Measurements from ENCODE around the gene TBXAS1.

DNA sequence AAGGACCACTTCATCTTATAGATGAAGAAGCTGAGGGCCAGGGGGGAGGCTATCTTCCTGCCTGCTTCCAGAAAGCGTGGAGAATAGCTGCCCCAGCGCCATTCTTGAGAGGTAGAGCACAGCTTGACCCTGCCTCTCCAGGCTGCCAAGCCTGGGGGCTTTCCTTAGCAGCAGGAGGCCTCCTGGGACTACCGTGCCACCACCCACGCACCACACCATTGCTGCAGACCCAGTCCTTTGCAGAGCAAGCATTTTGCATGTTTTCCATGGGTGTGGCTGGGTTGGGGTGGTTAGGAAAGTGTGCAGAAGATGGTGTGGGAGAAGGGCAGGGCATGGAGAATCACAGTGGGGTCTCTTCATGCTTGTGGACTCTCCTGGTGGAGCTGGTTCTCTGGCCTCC, 64.9 kb downstream of the TBXAS1 start:
- TF ChIP-seq CTCF (conservative IDR thresholded peaks at IDR 0.05; ENCODE audit: low read depth in 2 of 2) (no peak), POLR2AphosphoS5 (IDR thresholded peaks at IDR 0.05; ENCODE audit: low read depth) (no peak), EZH2 (IDR thresholded peaks at IDR 0.05; ENCODE audit: low read depth, unreplicated experiment) (no peak)
- TF ChIP-seq, protein P1, sequence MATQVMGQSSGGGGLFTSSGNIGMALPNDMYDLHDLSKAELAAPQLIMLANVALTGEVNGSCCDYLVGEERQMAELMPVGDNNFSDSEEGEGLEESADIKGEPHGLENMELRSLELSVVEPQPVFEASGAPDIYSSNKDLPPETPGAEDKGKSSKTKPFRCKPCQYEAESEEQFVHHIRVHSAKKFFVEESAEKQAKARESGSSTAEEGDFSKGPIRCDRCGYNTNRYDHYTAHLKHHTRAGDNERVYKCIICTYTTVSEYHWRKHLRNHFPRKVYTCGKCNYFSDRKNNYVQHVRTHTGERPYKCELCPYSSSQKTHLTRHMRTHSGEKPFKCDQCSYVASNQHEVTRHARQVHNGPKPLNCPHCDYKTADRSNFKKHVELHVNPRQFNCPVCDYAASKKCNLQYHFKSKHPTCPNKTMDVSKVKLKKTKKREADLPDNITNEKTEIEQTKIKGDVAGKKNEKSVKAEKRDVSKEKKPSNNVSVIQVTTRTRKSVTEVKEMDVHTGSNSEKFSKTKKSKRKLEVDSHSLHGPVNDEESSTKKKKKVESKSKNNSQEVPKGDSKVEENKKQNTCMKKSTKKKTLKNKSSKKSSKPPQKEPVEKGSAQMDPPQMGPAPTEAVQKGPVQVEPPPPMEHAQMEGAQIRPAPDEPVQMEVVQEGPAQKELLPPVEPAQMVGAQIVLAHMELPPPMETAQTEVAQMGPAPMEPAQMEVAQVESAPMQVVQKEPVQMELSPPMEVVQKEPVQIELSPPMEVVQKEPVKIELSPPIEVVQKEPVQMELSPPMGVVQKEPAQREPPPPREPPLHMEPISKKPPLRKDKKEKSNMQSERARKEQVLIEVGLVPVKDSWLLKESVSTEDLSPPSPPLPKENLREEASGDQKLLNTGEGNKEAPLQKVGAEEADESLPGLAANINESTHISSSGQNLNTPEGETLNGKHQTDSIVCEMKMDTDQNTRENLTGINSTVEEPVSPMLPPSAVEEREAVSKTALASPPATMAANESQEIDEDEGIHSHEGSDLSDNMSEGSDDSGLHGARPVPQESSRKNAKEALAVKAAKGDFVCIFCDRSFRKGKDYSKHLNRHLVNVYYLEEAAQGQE (IDR thresholded peaks at IDR 0.05; ENCODE audit: unreplicated experiment), result no peak
